Gastroesophageal sphincter (tissue), 4 donors: ENCODE results near the gene CRB3. TPM values are rescaled to one million over a fixed set of nuclear protein-coding genes. Genes with fewer than 3 reads are reported as not detected.

Experiments used
- ATAC-seq: fragments of 150-250 bp; one replicate; pipeline ENCODE4 v1.9.1; 2016; ENCODE audit warnings: mild to moderate bottlenecking, moderate library complexity
- H3K27ac ChIP-seq, 4 donors: fragments of 200-600 bp; sonication (generic) in 3 of 4; 1 replicate in 3 of 4; 2 replicates in 1 of 4; pipeline ENCODE4 v1.5.1; 2016 to 2019
- H3K27me3 ChIP-seq: fragments of 200-600 bp; sonication (generic); one replicate; pipeline ENCODE4 v1.5.1; 2019
- H3K36me3 ChIP-seq, 2 donors: fragments of 200-600 bp; sonication (generic); one replicate each; pipeline ENCODE4 v1.5.1; 2019; ENCODE audit warnings: control low read depth in 1 of 2
- H3K4me1 ChIP-seq, 3 donors: fragments of 200-600 bp; sonication (generic); 1 replicate in 2 of 3; 2 replicates in 1 of 3; pipeline ENCODE4 v1.5.1; 2016 to 2019; ENCODE audit warnings: control low read depth in 2 of 3
- H3K4me3 ChIP-seq, 2 donors: fragments of 200-600 bp; sonication (generic); one replicate each; pipeline ENCODE4 v1.5.1; 2019; ENCODE audit warnings: mild to moderate bottlenecking in 1 of 2, moderate library complexity in 1 of 2
- H3K9me3 ChIP-seq, 3 donors: fragments of 200-600 bp; sonication (generic); one replicate each; pipeline ENCODE4 v1.5.1; 2017 to 2019; ENCODE audit warnings: control low read depth in 2 of 3
- CTCF ChIP-seq, 4 experiments: fragments of 200-600 bp in 2 of 4; fragments of 450-650 bp in 2 of 4; sonication (generic) in 1 of 4; IDR thresholded peaks; one replicate each; pipeline ENCODE4 v1.5.1; 2017 to 2019; ENCODE audit warnings: antibody characterized with exemption in 4 of 4, mild to moderate bottlenecking in 2 of 4, moderate library complexity in 2 of 4
- EP300 ChIP-seq: sonication (generic); formaldehyde crosslinking; IDR thresholded peaks from one replicate; pipeline ENCODE4 v1.6.1; 2017; ENCODE audit warnings: antibody characterized with exemption, mild to moderate bottlenecking
- POLR2A ChIP-seq, 2 donors: fragments of 450-650 bp; IDR thresholded peaks; one replicate each; pipeline ENCODE4 v1.6.1; 2017; ENCODE audit warnings: antibody characterized with exemption in 2 of 2, mild to moderate bottlenecking in 2 of 2, moderate library complexity in 1 of 2
- POLR2AphosphoS5 ChIP-seq: sonication (generic); formaldehyde crosslinking; IDR thresholded peaks from one replicate; pipeline ENCODE4 v1.6.1; 2017; ENCODE audit warnings: antibody characterized with exemption
- WGBS, 2 donors: methylation state at CpG; one replicate each; pipeline ENCODE4 v1.1.5; 2018; ENCODE audit warnings: low coverage in 1 of 2; 5-methylcytosine and 5-hydroxymethylcytosine counted together
- total RNA-seq, 4 donors: library from RNA; depleted of rRNA; stranded (reverse); fragments of >200 nt; gene quantifications; one replicate each; pipeline ENCODE4 v1.1.0, GENCODE V29; 2016

CRB3 gene
- total RNA-seq, 4 donors from 2014 or later = 0.85 to 6.2 (median 1.6) TPM; not detected in 1

- WGBS, 2 donors = 83 to 100% methylated on average over 1 of the region's 8 CpGs
- H3K36me3 ChIP-seq = no peaks in the 10 kb centered on the region
- TF ChIP-seq POLR2A (IDR thresholded peaks at IDR 0.05) (no peak), POLR2AphosphoS5 (no peak), EP300 (no peak), CTCF (IDR thresholded peaks at IDR 0.05) (no peak)
- no peak overlapping the region for H3K4me3 ChIP-seq
- H3K27me3 ChIP-seq = peaks cover 71% of the 10 kb centered on the region
- no peaks in the 10 kb centered on the region for H3K9me3 ChIP-seq
- H3K4me1 ChIP-seq = no peaks in the 10 kb centered on the region
- H3K27ac ChIP-seq = no peak overlapping the region
- no peak for ATAC-seq
Observed at GRCh38 chr19:6484230-6484629, 20.2 kb downstream of the CRB3 start.

- Histone ChIP-seq H3K9me3 (no peaks in the 10 kb centered on the region), H3K4me3 (no peak overlapping the region), H3K27ac (no peak overlapping the region), H3K27me3 (peaks cover 67% of the 10 kb centered on the region), H3K4me1 (no peaks in the 10 kb centered on the region), H3K36me3 (no peaks in the 10 kb centered on the region)
- no peak for TF ChIP-seq EP300
- TF ChIP-seq POLR2A (IDR thresholded peaks at IDR 0.05) = no peak
- no peak for TF ChIP-seq CTCF (IDR thresholded peaks at IDR 0.05)
- TF ChIP-seq POLR2AphosphoS5 = no peak
- ATAC-seq = no peak
- WGBS, 2 donors = 92 to 94% methylated on average over 2 to 7 of the region's 7 CpGs
Observed at GRCh38 chr19:6484831-6485230, 20.8 kb downstream of the CRB3 start.

GRCh38 chr19:6489278-6490061 lies 25.4 kb downstream of the CRB3 start:
- Histone ChIP-seq H3K4me3 (no peak overlapping the region), H3K27me3 (peaks cover 35% of the 10 kb centered on the region), H3K36me3 (no peaks in the 10 kb centered on the region), H3K27ac (no peak overlapping the region), H3K9me3 (peaks cover 0 to 20% (median 0%) of the 10 kb centered on the region in 3 donors), H3K4me1 (no peaks in the 10 kb centered on the region)
- 36 to 50% methylated on average over 3 to 11 of the region's 15 CpGs for WGBS, 2 donors
- no peak for TF ChIP-seq POLR2A (IDR thresholded peaks at IDR 0.05)
- TF ChIP-seq POLR2AphosphoS5 = no peak
- no peak for TF ChIP-seq EP300
- no peak for TF ChIP-seq CTCF (IDR thresholded peaks at IDR 0.05)
- no peak for ATAC-seq

- WGBS, 2 donors = 59 to 75% methylated on average over 2 of the region's 2 CpGs
- TF ChIP-seq EP300 (no peak), POLR2A (IDR thresholded peaks at IDR 0.05) (no peak), CTCF (IDR thresholded peaks at IDR 0.05) (no peak), POLR2AphosphoS5 (no peak)
- no peak overlapping the region for H3K4me3 ChIP-seq
- peaks cover 0 to 20% (median 0%) of the 10 kb centered on the region in 3 donors for H3K9me3 ChIP-seq
- H3K27me3 ChIP-seq = peaks cover 35% of the 10 kb centered on the region
- H3K36me3 ChIP-seq = no peaks in the 10 kb centered on the region
- ATAC-seq = no peak
- H3K27ac ChIP-seq = no peak overlapping the region
- no peaks in the 10 kb centered on the region for H3K4me1 ChIP-seq
Observed at GRCh38 chr19:6490134-6490533, 26.1 kb downstream of the CRB3 start.
